ENCODE results near the gene AVEN. TPM values are rescaled to one million over a fixed set of nuclear protein-coding genes. Genes with fewer than 3 reads are reported as not detected.

Gene AVEN
- total and polyA plus RNA-seq, 2 of the 4 experiments (the other 2 are of a cell fraction) = 9.1 to 17.6 TPM

GRCh38 chr15:33985751-33986150 is 53.3 kb downstream of the AVEN start:
- Histone ChIP-seq H2BK120ac (ENCODE audit: low read depth, low read length) (no peak overlapping the region), H3K4me2 (ENCODE audit: low read depth, low read length) (peak overlapping the region; percentile 4; the same call in 1 of the 2 replicates), H3K36me3 (ENCODE audit: control insufficient read depth, insufficient read depth, low read length) (no peaks in the 10 kb centered on the region), H3K56ac (ENCODE audit: extremely low read depth, insufficient read depth, low read length) (no peak overlapping the region), H2AFZ (replicated peaks; ENCODE audit: low read length, poor library complexity) (no peak overlapping the region), H3K9me1 (ENCODE audit: insufficient read depth, low read length) (peaks cover 7% of the 10 kb centered on the region), H2AK9ac (replicated peaks; ENCODE audit: low read depth, low read length, poor library complexity) (no peak overlapping the region), H3K23ac (ENCODE audit: low read depth, low read length) (no peak overlapping the region), H4K20me1 (ENCODE audit: insufficient read depth, low read length) (no peaks in the 10 kb centered on the region), H3K27me3 (ENCODE audit: control insufficient read depth, insufficient read depth, low read length) (no peaks in the 10 kb centered on the region), H2BK5ac (ENCODE audit: low read depth, low read length, poor library complexity, severe bottlenecking) (no peak overlapping the region), H3K4me1 (ENCODE audit: control insufficient read depth, insufficient read depth, low read length) (peaks cover 15% of the 10 kb centered on the region), H3K18ac (ENCODE audit: low read depth, low read length) (no peak overlapping the region), H4K91ac (ENCODE audit: insufficient read depth, low read depth, low read length) (no peak overlapping the region), H3K27ac (ENCODE audit: insufficient read depth, low read length) (no peak overlapping the region), H4K8ac (ENCODE audit: low read depth in 2 of 2, low read length in 2 of 2) (no peak overlapping the region), H3K9me3 (ENCODE audit: control insufficient read depth, insufficient read depth, low read length) (no peaks in the 10 kb centered on the region), H2BK20ac (ENCODE audit: low read depth, low read length) (no peak overlapping the region), H3K9ac (ENCODE audit: low read depth, low read length) (no peak overlapping the region), H4K5ac (ENCODE audit: low read depth, low read length) (no peak overlapping the region), H3K14ac (replicated peaks; ENCODE audit: low read depth, low read length) (no peak overlapping the region), H2BK15ac (ENCODE audit: low read depth, low read length) (no peak overlapping the region), H3K79me1 (ENCODE audit: low read depth in 1 of 2, low read length in 2 of 2) (peaks cover 12 to 19% of the 10 kb centered on the region in 2 experiments), H3K4ac (ENCODE audit: low read depth, low read length) (no peak overlapping the region), H2AK5ac (ENCODE audit: low read depth, low read length) (no peak overlapping the region), H3K4me3 (ENCODE audit: insufficient read depth, low read depth, low read length) (no peak overlapping the region)
- ATAC-seq (ENCODE audit: low read depth) (no peak; the same call in 1 of the 2 replicates), DNase-seq (peak; percentile 21)
- intact Hi-C loops (cut with micrococcal nuclease) (loop anchor here (5.0 kb wide), 1 partner anchor 52 kb away; the partner anchor contains the start of gene AVEN), in situ Hi-C loops (cut with MboI; ENCODE audit: low sequenced_read_pairs) (no loop called here), dilution Hi-C loops (cut with HindIII; ENCODE audit: low sequenced_read_pairs, unreplicated experiment) (no loop called here)
- no TSS peak for BruUV-seq (replicated peaks)
- ChIA-PET POLR2A (ENCODE audit: unreplicated experiment) (no interaction called here), CTCF (no interaction called here)
- TF ChIP-seq RCOR1 (IDR thresholded peaks at IDR 0.05; ENCODE audit: insufficient replicate concordance, low read length) (no peak), RFX5 (IDR thresholded peaks at IDR 0.05; ENCODE audit: low read depth, low read length) (no peak), NFE2L2 (IDR thresholded peaks at IDR 0.05; ENCODE audit: low read depth, low read length) (no peak), MAZ (IDR thresholded peaks at IDR 0.05; ENCODE audit: borderline replicate concordance, low read depth, low read length) (no peak), SMC3 (IDR thresholded peaks at IDR 0.05; ENCODE audit: low read depth, low read length) (no peak), RAD21 (IDR thresholded peaks at IDR 0.05; ENCODE audit: low read length) (no peak), FOS (IDR thresholded peaks at IDR 0.05; ENCODE audit: low read depth, low read length) (no peak), ELK1 (IDR thresholded peaks at IDR 0.05; ENCODE audit: borderline replicate concordance, low read depth, low read length) (no peak), CHD1 (IDR thresholded peaks at IDR 0.05; ENCODE audit: low read depth, low read length) (no peak), BHLHE40 (IDR thresholded peaks at IDR 0.05; ENCODE audit: low read depth, low read length) (no peak)
- no CpG with 5 or more reads among the region's 3 CpGs for WGBS, 2 experiments (ENCODE audit: extremely low coverage in 2 of 2, insufficient read length in 1 of 2)

Data from IMR-90 (cell line).